PC-3 (cell line): ENCODE data around the gene ALAS2. TPM values are rescaled to one million over a fixed set of nuclear protein-coding genes. Genes with fewer than 3 reads are reported as not detected.

Experiments
- ATAC-seq: fragments of 200-7000 bp; cut with Tn5 transposase; 2 replicates; pipeline ENCODE4 v1.9.1; 2020; ENCODE audit warnings: mild to moderate bottlenecking, moderate library complexity
- BruUV-seq: library from RNA; stranded (reverse); fragments of 400-500 nt; replicated peaks from 2 replicates; lab custom pipeline; 2021; lab: Mats Ljungman, UMichigan
- CTCF ChIA-PET: fragments of 300-600 bp; sonication (Branson Sonifier 250); formaldehyde crosslinking; loops from one replicate; lab custom pipeline; 2022; ENCODE audit warnings: antibody characterized with exemption; lab: Charles Lee
- POLR2A ChIA-PET: fragments of 300-600 bp; sonication (Branson Sonifier 250); formaldehyde crosslinking; loops from one replicate; lab custom pipeline; 2022; ENCODE audit warnings: antibody characterized with exemption; ENCODE audit not compliant: unreplicated experiment; lab: Charles Lee
- DNase-seq: peaks from one replicate; pipeline ENCODE4 v3.0.0-alpha.2; 2015
- H2AFZ ChIP-seq: fragments of 300-600 bp; sonication (generic); 2 replicates; pipeline ENCODE4 v1.6.0; 2016; ENCODE audit warnings: antibody characterized with exemption, low read length
- H3F3A ChIP-seq: fragments of 300-600 bp; sonication (generic); one replicate; pipeline ENCODE4 v1.6.0; 2017; ENCODE audit warnings: antibody characterized with exemption, low read length, control low read depth, mild to moderate bottlenecking; ENCODE audit not compliant: unreplicated experiment
- H3K27ac ChIP-seq: fragments of 300-600 bp; sonication (generic); 2 replicates; pipeline ENCODE4 v1.5.1; 2016; ENCODE audit warnings: mild to moderate bottlenecking, low read length
- H3K27me3 ChIP-seq: fragments of 300-600 bp; sonication (generic); 2 replicates; pipeline ENCODE4 v1.6.1; 2016; ENCODE audit warnings: low read length, mixed read lengths
- H3K36me3 ChIP-seq: fragments of 300-600 bp; sonication (generic); 2 replicates; pipeline ENCODE4 v1.6.1; 2016; ENCODE audit warnings: low read depth, mixed run types, low read length, mixed read lengths
- H3K4me1 ChIP-seq: fragments of 300-600 bp; sonication (generic); 2 replicates; pipeline ENCODE4 v1.5.1; 2016; ENCODE audit warnings: low read length; ENCODE audit not compliant: insufficient read depth
- H3K4me2 ChIP-seq: fragments of 300-600 bp; sonication (generic); 2 replicates; pipeline ENCODE4 v1.6.0; 2016; ENCODE audit warnings: low read length
- H3K4me3 ChIP-seq: fragments of 300-600 bp; sonication (generic); 2 replicates; pipeline ENCODE4 v1.5.1; 2016; ENCODE audit warnings: mild to moderate bottlenecking, low read length, mixed read lengths
- H3K79me2 ChIP-seq: fragments of 300-600 bp; sonication (generic); 2 replicates; pipeline ENCODE4 v1.6.1; 2017; ENCODE audit warnings: low read length, mixed read lengths
- H3K9ac ChIP-seq: fragments of 300-600 bp; sonication (generic); 2 replicates; pipeline ENCODE4 v1.6.0; 2016; ENCODE audit warnings: mild to moderate bottlenecking, low read length
- H3K9me2 ChIP-seq: fragments of 300-600 bp; sonication (generic); replicated peaks from 2 replicates; pipeline ENCODE4 v1.6.1; 2016; ENCODE audit warnings: mixed run types, low read length, mixed read lengths
- H3K9me3 ChIP-seq: fragments of 300-600 bp; sonication (generic); 2 replicates; pipeline ENCODE4 v1.6.1; 2016; ENCODE audit warnings: low read length, mixed read lengths
- H4K20me1 ChIP-seq: fragments of 300-600 bp; sonication (generic); 2 replicates; pipeline ENCODE4 v1.6.1; 2016; ENCODE audit warnings: low read length, mixed read lengths
- EZH2 ChIP-seq: fragments of 300-600 bp; sonication (generic); IDR thresholded peaks from one replicate; pipeline ENCODE4 v1.6.1; 2017; ENCODE audit warnings: antibody characterized with exemption, mild to moderate bottlenecking, low read length; ENCODE audit not compliant: unreplicated experiment
- EZH2phosphoT487 ChIP-seq: fragments of 300-600 bp; sonication (generic); IDR thresholded peaks from 2 replicates; pipeline ENCODE4 v1.6.1; 2018; ENCODE audit warnings: mild to moderate bottlenecking, antibody characterized with exemption, low read length, borderline replicate concordance
- intact Hi-C: fragments of 100-400 bp; cut with micrococcal nuclease; formaldehyde crosslinking; loops from 2 replicates; pipeline ENCODE4 v1.9.0; 2023
- total RNA-seq: library from RNA; depleted of rRNA; stranded (reverse); fragments of >200 nt; gene quantifications from 2 replicates; pipeline ENCODE4 v1.2.3, GENCODE V29; 2014
- TF ChIP-seq, protein P1 (sequence below): fragments of 300-600 bp; sonication (generic); conservative IDR thresholded peaks from 2 replicates; pipeline ENCODE4 v1.5.1; 2017; ENCODE audit warnings: antibody characterized with exemption, low read depth, mild to moderate bottlenecking, low read length

ALAS2 gene
- total RNA-seq, 1 experiment from 2014 or later: not detected

DNA sequence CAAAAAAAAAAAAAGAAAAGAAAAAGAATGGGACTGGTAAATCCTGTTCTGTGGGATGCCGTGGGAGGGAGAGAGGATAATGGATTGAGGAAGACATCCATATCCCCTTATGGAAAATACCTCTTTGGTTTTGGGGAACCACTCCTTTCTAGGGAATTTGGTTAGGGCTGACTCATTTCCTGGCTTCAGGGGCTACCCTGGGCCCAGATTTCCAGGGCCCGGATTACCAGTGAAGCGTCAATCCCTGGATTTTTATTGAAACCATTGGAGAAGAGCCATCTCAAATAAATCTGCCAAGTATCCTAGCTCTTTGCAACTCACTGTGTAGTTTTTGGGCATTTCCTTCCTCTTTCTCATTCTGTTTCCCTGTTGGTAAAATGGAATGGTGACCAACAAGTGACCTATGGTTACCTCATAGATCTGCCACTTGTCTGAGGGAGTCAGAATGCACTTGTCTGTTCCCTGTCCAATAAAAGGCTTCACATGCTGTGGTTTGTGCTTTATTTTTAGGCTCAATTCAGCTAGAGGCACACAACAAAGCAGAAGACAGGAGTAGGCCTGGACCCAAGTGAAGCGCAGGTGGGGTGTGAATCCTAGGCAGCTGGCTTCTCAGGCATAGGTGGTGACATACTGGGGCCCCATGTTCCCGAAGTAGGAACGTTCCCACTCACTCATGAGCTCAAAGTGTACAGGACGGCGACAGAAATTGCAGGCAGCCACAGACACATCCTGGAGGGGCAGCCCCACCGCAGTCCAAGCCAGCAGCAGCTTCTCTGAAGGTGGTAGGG lies 22.0 kb downstream of the ALAS2 start:
- peaks cover 59% of the 10 kb centered on the region for H3K4me1 ChIP-seq
- ATAC-seq: peak; percentile 62
- ChIA-PET POLR2A (interaction anchor here (1.2 kb wide), 1 partner anchor 9 kb away, joined by 6 read pairs; no protein-coding TSS in a partner anchor), CTCF (interaction anchor here (0.6 kb wide), 1 partner anchor 897 kb away, joined by 3 read pairs; no protein-coding TSS in a partner anchor)
- peaks cover 5% of the 10 kb centered on the region for H3F3A ChIP-seq
- no peaks in the 10 kb centered on the region for H3K27me3 ChIP-seq
- TF ChIP-seq, protein P1, sequence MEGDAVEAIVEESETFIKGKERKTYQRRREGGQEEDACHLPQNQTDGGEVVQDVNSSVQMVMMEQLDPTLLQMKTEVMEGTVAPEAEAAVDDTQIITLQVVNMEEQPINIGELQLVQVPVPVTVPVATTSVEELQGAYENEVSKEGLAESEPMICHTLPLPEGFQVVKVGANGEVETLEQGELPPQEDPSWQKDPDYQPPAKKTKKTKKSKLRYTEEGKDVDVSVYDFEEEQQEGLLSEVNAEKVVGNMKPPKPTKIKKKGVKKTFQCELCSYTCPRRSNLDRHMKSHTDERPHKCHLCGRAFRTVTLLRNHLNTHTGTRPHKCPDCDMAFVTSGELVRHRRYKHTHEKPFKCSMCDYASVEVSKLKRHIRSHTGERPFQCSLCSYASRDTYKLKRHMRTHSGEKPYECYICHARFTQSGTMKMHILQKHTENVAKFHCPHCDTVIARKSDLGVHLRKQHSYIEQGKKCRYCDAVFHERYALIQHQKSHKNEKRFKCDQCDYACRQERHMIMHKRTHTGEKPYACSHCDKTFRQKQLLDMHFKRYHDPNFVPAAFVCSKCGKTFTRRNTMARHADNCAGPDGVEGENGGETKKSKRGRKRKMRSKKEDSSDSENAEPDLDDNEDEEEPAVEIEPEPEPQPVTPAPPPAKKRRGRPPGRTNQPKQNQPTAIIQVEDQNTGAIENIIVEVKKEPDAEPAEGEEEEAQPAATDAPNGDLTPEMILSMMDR: no peak
- TF ChIP-seq EZH2 (no peak), EZH2phosphoT487 (no peak)
- peaks cover 26% of the 10 kb centered on the region for H3K36me3 ChIP-seq
- no peak overlapping the region for H2AFZ ChIP-seq
- H3K9me2 ChIP-seq: no peaks in the 10 kb centered on the region
- BruUV-seq: TSS peak; percentile 19
- H3K9me3 ChIP-seq: no peaks in the 10 kb centered on the region
- H3K27ac ChIP-seq: peak overlapping the region; percentile 100
- intact Hi-C loops: loop anchor here (10.0 kb wide), 2 partner anchors 204 to 964 kb away; partner anchors contain the start of genes MAGED2 and PHF8
- peak overlapping the region; percentile 84 for H3K9ac ChIP-seq
- no peak overlapping the region for H3K4me3 ChIP-seq
- H4K20me1 ChIP-seq: no peaks in the 10 kb centered on the region
- peaks cover 20% of the 10 kb centered on the region for H3K79me2 ChIP-seq
- DNase-seq: peak; percentile 96
- H3K4me2 ChIP-seq: peak overlapping the region; percentile 71

DNA sequence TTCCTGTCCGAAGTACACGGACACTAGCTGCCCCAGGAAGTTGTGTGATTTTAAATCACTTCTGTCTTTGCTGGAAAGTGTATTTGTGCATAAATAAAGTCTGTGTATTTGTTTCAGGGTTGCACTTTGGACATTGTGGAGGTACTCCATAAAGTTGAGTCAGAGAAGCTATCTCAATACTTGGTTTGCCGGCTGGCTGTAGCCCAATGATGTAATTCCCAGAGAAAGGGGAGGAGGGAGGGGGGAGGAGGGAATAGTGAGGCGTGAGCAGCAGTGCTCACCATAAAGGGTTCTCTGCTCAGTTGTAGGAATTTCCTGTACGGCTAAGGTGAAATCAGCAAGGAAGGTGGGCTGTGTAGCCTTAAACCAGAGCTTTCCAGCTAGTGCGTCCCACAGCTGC lies 23.1 kb downstream of the ALAS2 start:
- H3K4me2 ChIP-seq: peak overlapping the region; percentile 78
- peak overlapping the region; percentile 84 for H3K9ac ChIP-seq
- H3K27me3 ChIP-seq: no peaks in the 10 kb centered on the region
- BruUV-seq: no TSS peak
- no peak for TF ChIP-seq EZH2phosphoT487
- TF ChIP-seq, protein P1: no peak
- no peak for TF ChIP-seq EZH2
- H3K9me3 ChIP-seq: no peaks in the 10 kb centered on the region
- peaks cover 31% of the 10 kb centered on the region for H3K79me2 ChIP-seq
- H3K9me2 ChIP-seq: no peaks in the 10 kb centered on the region
- peaks cover 70% of the 10 kb centered on the region for H3K4me1 ChIP-seq
- DNase-seq (peak; percentile 86), ATAC-seq (peak; percentile 52)
- H3K36me3 ChIP-seq: peaks cover 35% of the 10 kb centered on the region
- peak overlapping the region; percentile 100 for H3K27ac ChIP-seq
- CTCF ChIA-PET: no interaction called here
- intact Hi-C loops: loop anchor here (1.0 to 10.0 kb wide), 3 partner anchors 203 to 963 kb away; partner anchors contain the start of genes MAGED2 and PHF8
- H3K4me3 ChIP-seq: peak overlapping the region; percentile 43; the same call in 1 of the 2 replicates
- no peaks in the 10 kb centered on the region for H4K20me1 ChIP-seq
- H2AFZ ChIP-seq: no peak overlapping the region
- H3F3A ChIP-seq: peaks cover 5% of the 10 kb centered on the region
- POLR2A ChIA-PET: interaction anchor here (0.6 to 1.2 kb wide), 2 partner anchors 8 to 368 kb away, joined by 4 to 6 read pairs; no protein-coding TSS in a partner anchor
